HG03064 (cell line): ENCODE data around the gene JAKMIP3.

Experiments
- ATAC-seq: cut with Tn5 transposase; IDR thresholded peaks from one replicate; pipeline ENCODE4 v1.9.1; 2021; ENCODE audit warnings: low read depth; ENCODE audit not compliant: unreplicated experiment

Gene JAKMIP3

GRCh38 chr10:132097609-132098377 lies 32.0 kb downstream of the JAKMIP3 start:
- ATAC-seq: no peak

GRCh38 chr10:132098539-132099388 lies 33.0 kb downstream of the JAKMIP3 start:
- ATAC-seq: no peak

DNA sequence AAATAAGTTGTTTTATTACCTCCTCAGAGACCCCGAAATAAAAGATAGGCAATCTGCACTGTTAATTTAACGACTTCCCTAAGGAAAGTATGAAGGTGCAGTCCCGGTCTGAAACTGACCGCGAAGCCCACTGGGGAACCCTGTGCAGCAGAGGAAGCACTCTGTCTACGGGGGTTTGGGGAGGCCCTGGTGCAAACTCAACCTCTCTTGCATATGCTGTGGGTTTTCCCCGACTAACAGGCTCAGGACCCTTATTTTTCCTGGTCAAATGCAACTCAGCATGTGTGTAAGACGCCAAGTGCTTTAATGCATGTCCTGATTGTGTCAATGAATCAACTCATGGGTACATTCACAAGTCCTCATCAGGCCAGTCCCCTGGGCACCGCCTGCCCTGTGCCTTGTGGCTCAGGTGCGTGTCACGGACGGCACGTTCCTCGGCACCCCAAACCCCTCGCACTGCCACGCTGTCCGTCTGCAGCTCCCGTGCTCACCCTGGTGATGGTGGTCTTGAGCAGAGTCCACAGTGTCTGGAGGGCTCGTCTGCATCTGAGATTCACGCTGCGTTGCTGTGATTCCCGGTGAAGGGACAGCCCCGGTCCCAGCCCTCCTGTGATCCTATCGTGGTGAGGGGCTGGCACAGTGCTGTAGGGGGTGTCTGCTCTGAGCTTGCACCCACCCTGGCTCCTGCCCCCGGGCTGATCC lies 33.8 kb downstream of the JAKMIP3 start:
- no peak for ATAC-seq

DNA sequence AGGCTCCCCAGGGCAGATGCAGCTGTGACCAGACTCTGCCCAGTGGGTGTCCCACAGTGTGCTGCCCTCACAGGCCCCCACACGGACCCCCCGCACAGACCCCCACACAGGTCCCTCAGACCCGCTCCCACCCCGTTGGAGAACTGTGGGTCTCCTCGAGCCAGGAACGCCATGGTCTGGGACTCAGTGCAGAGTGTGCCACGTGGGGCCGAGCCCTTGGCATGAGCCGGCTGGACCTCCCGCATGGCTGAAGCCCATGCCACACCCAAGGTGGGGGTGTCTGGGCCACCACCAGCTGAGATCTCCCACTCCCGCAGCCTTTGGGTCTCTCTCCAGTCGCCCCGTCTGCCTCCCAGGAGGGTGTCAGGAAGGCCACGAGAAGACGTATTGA lies 34.3 kb downstream of the JAKMIP3 start:
- ATAC-seq: no peak

- no peak for ATAC-seq
Observed at GRCh38 chr10:132100556-132101349, 35.0 kb downstream of the JAKMIP3 start.

DNA sequence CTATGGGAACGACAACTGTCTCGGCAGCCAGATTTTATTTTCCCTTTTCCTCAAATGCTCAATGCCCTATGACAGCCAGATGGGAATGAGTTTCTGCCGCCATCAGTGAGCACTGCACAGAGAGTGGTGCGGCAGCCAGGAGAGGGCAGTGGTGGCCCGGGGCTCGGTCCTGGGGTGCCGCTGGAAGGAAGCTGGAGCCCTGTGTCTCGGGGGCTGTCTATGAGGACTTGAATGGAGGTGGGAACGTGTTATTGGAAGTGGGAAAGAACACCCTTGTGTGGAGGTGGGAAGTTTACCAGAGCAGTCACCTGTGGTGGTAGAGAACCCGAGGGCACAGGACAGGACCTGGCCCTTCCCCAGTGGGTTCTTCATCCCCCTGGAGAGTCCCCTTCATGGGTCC lies 35.8 kb downstream of the JAKMIP3 start:
- no peak for ATAC-seq

DNA sequence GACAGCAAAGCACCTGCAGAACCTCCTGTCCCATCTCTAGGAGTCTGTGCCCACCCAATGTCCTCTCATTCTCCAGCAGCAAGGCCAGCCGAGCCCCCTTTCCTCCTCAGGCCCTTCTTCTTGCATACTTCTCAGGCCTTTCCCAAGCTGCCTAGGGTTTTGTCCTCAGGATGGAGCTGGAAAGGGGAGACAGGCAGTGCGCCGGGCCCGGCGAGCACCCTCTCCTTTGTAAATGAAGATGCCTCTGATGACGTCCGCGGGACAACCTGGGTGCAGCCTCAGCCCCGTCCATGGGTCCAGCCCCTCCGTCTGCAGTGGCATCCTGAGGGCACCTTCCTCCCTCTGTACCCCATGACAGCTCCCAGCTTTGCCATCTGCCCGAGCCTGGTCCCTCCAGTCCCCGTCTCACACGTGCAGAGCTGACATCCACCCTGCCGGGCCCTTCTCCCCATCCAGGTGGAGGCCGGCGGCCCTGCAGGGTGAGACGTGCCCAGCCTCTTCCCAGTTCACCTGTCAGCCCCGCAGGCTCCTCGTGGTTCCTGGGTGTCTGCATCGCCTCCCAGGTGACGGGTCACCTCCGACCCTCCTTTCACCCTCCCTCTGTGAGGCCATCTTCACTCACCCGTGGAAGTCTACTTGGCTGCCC lies 36.4 kb downstream of the JAKMIP3 start:
- no peak for ATAC-seq

DNA sequence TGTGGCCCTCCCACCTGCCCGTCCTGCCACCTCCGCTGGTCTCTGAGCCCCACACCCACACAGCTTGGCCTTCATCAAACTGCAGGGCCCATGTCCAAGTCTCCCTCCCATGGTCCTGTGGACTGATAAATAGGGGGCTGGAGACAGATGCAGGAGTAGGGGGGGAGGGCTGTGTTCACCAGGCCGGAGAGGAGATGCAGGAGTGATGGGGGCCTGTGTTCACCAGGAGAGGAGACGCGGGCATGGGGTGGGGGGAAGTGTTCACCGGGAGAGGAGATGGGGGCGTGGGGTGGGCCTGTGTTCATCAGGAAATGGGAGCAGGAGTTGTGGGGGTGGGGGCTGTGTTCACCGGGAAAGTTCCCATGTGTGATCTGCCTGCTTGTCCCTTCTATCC lies 37.0 kb downstream of the JAKMIP3 start:
- ATAC-seq: no peak

DNA sequence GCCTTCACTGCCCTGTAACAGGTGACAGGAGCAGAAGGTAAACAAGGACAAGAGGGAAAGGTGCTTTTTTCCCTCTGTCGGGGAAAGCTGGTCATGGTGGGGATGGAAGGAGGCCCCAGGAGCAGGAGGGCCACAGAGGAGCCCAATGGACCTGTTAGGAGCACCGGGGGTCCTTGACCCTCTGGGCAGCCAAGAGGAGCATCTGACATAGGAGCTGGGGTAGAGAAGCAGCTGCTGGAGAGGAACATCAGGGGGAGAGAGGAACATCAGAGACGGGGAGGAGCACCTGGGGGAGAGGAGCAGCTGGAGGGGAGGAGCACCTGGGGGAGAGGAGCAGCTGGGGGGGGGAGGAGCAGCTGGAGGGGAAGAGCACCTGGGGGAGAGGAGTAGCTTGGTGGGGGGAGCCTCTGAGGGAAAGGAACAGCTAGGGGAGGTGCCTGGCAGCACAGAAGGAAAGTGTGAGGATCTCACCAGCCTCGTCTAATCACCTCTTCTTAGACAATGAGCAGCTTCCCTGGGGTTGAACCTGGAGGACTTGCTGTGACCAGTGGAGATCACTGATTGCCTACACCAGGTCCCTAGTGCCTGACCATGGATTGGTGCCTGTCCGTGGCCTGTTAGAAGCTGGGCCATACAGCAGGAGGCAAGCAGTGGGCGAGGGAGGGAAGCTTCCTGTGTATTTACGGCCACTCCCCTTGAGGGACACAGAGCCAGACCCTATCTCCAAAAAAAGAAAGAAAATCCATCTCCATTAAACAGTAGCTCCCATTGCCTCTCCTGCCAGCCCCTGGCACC lies 37.6 kb downstream of the JAKMIP3 start:
- ATAC-seq: no peak

DNA sequence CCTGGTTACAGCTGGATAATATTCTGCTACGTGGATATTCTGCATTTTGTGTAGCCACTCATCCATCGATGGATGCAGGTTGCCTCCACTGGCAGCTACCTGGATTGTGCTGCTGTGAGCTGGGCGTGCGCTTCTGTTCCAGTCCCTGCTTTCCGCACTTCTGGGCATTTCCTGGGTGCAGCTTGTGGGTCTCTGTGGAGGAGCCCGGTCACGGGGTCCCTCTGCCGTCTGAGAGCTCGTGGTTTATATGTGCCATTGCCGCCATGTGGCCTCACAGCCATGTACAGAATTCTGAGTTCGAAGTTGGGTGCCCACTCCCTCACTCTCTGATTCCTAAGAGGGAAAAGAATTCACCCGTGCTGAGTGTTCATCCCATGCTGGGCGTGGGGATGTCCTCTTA lies 38.3 kb downstream of the JAKMIP3 start:
- ATAC-seq: no peak

DNA sequence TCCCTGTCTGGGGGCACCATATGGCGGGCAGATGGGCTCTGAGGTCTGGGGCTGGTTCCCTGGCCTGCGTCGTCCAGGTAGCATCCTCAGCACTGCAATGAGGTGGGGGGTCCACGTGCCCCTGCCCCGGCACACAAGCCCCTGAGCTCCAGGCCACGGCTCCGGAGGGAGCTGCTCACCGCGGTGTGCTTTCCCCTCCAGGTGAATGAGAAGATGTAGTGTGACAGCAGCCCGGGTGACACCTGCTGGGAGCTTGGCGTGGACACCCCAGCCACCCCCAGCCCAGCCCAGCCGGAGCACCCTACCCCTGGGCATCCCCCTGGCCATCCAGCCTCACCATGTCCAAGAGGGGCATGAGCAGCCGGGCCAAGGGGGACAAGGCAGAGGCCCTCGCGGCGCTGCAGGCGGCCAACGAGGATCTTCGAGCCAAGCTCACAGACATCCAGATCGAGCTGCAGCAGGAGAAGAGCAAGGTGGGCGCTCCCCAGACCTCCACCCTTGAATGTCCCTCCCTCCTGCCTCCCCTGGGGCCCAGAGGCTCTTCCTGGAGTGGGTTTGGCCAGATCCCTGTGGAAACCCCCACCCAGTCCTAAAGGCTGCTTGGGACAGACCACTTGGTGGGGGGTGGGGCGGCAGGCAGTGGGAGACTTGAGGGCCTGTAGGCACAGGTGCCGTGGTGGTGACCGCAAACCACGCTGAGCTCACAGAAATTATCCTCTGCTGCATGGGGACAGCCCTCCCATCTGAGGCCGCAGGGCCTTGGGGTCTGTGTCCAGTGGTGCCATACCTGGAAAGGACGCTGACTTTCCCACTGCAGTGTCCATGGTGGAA lies 38.9 kb downstream of the JAKMIP3 start:
- ATAC-seq: no peak

- ATAC-seq: no peak
Observed at GRCh38 chr10:132105302-132105995, 39.7 kb downstream of the JAKMIP3 start.

GRCh38 chr10:132106431-132106830 lies 40.7 kb downstream of the JAKMIP3 start:
- no peak for ATAC-seq

- ATAC-seq: no peak
Observed at GRCh38 chr10:132107186-132107948, 41.6 kb downstream of the JAKMIP3 start.

- ATAC-seq: no peak
Observed at GRCh38 chr10:132107949-132108877, 42.5 kb downstream of the JAKMIP3 start.
